Measurements from ENCODE around the gene RASEF.

RASEF gene

DNA sequence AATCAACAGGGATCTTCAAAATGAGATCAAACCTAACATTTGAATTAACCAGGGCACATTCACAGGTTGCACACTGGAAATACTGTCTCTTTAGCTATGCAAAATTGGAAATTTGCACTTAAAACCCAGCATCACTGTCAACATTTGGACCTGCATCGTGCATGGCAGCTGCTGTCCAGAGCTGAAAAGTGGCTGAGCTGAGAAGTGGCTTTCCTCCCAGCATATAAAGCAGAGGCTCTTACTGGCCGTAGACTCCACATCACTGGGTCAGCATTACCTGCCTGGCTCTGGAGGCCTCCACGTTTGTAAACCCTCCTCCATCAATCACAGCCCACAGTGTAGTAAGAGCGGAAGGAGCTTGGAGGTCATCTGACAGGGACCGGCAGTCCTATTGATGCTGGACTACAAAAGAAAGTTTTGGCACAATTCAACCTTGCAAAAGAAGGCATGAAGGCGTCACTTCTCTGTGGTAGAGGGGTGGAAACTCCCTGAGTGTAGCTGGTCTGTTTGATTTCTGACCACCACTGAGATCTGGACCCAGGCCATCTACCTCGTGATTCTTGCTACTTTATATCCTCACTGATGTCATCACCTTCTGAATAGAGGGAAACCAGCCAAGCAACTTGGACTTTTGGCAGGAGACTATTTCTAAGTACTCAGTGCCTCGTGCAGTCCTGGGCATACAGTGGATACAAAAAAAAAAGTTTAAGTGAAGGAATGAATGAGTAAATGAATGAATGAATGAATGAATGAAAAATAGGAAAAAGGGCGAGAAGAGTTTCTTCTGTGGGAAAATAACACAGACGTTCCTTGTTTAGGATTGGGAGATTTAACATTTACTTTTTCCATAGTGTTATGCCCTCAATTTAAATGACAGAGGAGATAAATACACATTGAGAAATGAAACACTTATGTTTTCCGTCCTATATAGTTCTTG, 14.8 kb downstream of the RASEF start:
- peak; percentile 47 for DNase-seq

DNA sequence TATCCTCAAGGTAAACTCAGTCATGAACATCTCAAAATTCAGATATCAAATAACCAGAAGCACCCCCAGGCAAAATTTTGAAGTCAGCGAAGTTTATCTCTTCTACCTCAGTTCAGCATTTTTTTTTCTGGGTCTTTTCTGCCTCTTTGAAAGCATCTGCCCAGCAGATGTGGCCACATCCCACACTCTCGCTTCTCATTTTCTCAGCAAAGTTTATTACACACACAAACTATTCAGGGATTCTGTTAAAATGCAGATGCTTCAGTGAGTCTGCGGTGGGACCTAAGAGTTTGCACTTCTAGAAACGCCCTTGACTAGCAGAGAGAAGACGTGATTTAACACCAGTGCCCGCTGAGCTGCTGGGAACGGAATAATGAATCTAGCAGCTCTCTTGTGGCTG, 19.3 kb downstream of the RASEF start:
- peak; percentile 44 for DNase-seq

- no peak for DNase-seq
Measured at GRCh38 chr9:83041771-83042170, 21.2 kb downstream of the RASEF start.

- no peak for DNase-seq
Measured at GRCh38 chr9:83039303-83039702, 23.6 kb downstream of the RASEF start.

- no peak for DNase-seq
Measured at GRCh38 chr9:83036043-83036442, 26.9 kb downstream of the RASEF start.

GRCh38 chr9:83035143-83035542, 27.8 kb downstream of the RASEF start:
- no peak for DNase-seq

DNA sequence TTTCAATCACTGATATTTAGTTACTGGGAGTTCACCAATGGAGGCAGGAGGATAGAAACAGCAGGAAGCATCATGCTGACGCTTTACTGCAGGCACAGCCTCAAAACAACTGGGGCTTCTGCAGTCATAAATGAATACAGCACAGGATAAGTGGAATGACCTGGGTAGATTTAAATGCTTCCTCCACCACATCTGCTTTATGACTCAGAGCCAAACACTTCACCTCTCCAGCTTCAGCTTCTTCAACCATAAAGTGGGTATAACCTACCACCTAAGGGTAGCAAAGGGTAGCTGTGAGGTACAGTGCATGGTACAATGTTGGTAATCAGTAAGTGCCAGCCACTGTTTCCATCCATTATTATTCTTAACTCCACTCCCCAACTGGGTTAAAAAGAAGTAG, 28.4 kb downstream of the RASEF start:
- peak; percentile 56 for DNase-seq

DNA sequence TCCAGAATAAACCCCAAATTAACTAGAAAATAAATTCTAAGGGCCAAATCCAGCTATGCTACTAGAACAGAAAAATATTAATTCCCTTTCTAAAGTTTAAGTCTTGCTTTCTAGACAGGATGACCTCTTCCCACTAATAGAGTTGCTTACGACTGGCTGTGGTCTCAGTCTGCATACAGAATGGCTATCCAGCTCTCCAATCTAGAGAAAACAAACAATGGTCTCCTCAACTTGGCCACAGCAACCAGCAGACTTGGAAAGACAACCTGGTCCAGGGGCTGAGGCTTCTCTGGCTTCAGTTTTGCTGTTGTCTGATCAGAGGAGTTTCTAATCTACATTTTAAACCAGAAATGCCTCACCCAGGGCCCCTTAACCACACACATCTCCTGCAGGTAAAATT, 28.9 kb downstream of the RASEF start:
- no peak for DNase-seq

DNA sequence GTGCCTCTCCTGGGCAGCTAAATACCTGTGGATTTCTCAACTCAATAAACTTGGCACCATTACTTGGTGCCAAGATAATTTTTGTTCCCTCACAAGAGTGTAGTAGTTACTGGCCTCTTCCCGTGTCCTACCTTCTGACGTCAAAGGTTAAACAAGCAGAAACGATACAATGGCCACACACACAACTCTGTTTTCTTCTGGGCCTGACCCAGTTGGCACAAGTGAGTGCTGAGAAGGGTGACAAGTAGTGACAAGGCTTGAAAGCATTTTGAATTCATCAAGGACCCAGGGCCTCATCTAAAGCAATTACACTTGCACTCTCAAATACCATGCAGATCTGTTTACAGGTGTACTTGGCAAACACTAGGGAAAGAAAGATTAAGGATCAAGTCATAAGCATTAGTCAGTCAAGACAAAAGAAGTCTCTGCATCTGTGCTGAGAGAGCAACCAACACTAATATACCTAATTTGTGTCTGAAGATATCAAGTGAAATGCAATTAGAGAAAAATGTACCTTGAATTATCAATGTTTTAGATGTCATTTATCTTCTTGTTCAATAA, 30.8 kb downstream of the RASEF start:
- DNase-seq: no peak

DNA sequence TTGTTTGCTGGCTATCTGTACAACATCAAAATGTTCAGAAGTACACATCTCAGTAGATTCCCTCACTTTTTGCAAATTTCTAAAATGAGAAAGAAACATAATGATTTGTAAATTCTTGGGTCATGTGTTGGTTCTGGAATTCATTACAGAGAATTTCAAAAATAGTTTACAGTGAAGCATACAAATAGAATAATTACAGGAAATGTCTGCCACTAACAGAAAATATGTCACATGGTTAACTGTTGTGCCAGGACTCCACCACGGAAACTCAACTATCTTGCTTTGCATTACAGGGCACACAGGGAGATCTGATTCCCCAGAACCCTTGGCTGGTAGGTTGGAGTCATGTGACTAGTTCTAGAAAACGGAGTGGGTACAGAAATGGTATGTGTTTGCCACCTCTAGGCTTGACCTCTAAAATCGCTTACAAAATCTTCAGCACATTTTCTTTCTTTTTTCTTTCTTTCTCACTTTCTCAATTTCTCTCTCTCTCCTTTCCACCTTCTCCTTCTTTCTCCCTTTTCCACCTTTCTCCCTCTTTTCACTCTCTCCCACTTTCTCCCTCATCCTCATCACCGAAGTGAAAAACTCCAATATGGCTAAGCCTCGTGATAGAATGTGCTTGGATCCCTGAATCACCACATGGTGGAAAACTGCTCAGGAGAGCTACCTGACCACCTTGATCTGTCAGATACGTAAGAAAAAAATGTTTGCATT, 32.4 kb downstream of the RASEF start:
- peak; percentile 28 for DNase-seq

GRCh38 chr9:83029531-83030137, 33.3 kb downstream of the RASEF start:
- no peak for DNase-seq

- peak; percentile 92 for DNase-seq
Measured at GRCh38 chr9:83027153-83027891, 35.6 kb downstream of the RASEF start.

DNA sequence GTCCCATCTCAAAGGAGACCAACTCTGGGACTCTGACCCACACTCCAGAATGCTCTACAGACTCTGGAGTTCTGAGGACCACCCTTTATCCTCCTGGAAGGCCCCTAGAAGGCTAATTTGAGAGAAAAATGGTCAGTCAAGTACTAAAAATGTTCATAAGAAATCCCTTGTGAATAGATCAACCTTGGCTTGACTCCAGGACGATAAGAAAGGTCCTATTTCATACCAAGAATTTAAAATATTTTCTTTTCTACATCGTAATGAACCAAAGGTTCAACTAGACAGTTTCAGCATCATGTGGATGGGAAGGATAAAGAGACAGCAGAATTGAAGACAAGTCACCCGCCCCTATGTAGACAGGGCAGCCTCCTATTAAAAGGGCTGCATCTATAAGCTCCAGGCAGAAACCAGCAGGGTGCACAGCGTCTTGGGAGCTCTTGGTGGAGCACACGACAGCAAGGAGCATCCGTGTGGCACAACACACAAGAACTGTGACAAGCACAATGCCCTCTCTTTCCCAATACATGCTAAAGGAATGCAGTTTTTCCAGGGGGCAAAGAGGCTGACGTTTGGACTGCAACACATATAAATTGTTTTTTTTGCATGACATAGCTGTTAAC, 38.3 kb downstream of the RASEF start:
- DNase-seq: peak; percentile 69

- no peak for DNase-seq
Measured at GRCh38 chr9:83023151-83023550, 39.8 kb downstream of the RASEF start.

DNA sequence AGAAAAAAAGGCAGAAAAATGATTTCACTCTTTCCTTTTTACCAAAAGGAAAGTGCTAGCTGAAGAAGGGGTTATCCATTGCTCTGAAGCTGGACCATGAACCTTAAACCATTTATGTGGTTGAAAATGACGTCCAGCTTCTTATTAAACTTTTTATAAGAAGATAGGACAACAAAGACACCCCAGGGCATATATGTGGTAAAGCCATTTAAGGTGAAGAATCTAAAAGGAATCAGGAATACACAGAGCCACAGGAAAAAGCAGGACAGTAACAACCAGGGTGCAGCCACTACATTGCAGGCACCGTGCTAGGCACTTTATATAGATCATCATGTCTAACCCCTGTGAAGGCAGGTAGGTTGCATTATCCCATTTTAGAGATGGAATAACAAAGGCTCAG, 42.1 kb downstream of the RASEF start:
- no peak for DNase-seq

GRCh38 chr9:83020327-83020726, 42.6 kb downstream of the RASEF start:
- no peak for DNase-seq

GRCh38 chr9:83019246-83019645, 43.7 kb downstream of the RASEF start:
- peak; percentile 15 for DNase-seq

GRCh38 chr9:83015897-83016296, 47.0 kb downstream of the RASEF start:
- no peak for DNase-seq

GRCh38 chr9:83013867-83014605, 48.9 kb downstream of the RASEF start:
- peak; percentile 88 for DNase-seq

GRCh38 chr9:83012922-83013838, 49.8 kb downstream of the RASEF start:
- peak; percentile 38 for DNase-seq
